CD14-positive monocyte (primary cell): ENCODE data around the gene STXBP6. TPM values are rescaled to one million over a fixed set of nuclear protein-coding genes. Genes with fewer than 3 reads are reported as not detected.

Source experiments
- DNase-seq, 3 donors: peaks; one replicate each; pipeline ENCODE4 v3.0.0-alpha.2; 2011 to 2022
- H2AFZ ChIP-seq: 2 replicates; pipeline ENCODE4 v1.6.0; 2012; ENCODE audit warnings: mild to moderate bottlenecking, low read depth, low read length, inconsistent platforms; ENCODE audit not compliant: insufficient read depth, poor library complexity, severe bottlenecking
- H3K27ac ChIP-seq, 2 donors: 1 replicate in 1 of 2; 2 replicates in 1 of 2; pipeline ENCODE4 v1.5.1; 2012 to 2013; ENCODE audit warnings: low read length in 2 of 2, control low read depth in 1 of 2, inconsistent platforms in 1 of 2, low read depth in 1 of 2, mild to moderate bottlenecking in 1 of 2
- H3K27me3 ChIP-seq, 2 donors: one replicate each; pipeline versions ENCODE4 v1.6.0 to v1.6.1; 2011 to 2013; ENCODE audit warnings: low read length in 2 of 2; ENCODE audit not compliant: control insufficient read depth in 2 of 2, insufficient read depth in 2 of 2
- H3K36me3 ChIP-seq, 2 donors: replicated peaks in 1 of 2; 1 replicate in 1 of 2; 2 replicates in 1 of 2; pipeline versions ENCODE4 v1.5.1 to v1.6.1; 2012 to 2013; ENCODE audit warnings: low read length in 2 of 2, control low read depth in 1 of 2, inconsistent platforms in 1 of 2, mild to moderate bottlenecking in 1 of 2; ENCODE audit not compliant: insufficient read depth in 2 of 2, control insufficient read depth in 1 of 2
- H3K4me1 ChIP-seq, 2 donors: 1 replicate in 1 of 2; 2 replicates in 1 of 2; pipeline versions ENCODE4 v1.5.1 to v1.6.1; 2012 to 2013; ENCODE audit warnings: low read length in 2 of 2, control low read depth in 1 of 2, inconsistent platforms in 1 of 2, mild to moderate bottlenecking in 1 of 2, moderate library complexity in 1 of 2; ENCODE audit not compliant: insufficient read depth in 2 of 2, control insufficient read depth in 1 of 2
- H3K4me2 ChIP-seq: replicated peaks from 2 replicates; pipeline ENCODE3; 2012; ENCODE audit warnings: low read length, moderate library complexity, mild to moderate bottlenecking; ENCODE audit not compliant: poor library complexity, severe bottlenecking; ENCODE audit errors: extremely low read depth
- H3K4me3 ChIP-seq, 3 experiments: fragments of 200-600 bp in 1 of 3; sonication (generic) in 1 of 3; replicated peaks in 1 of 3; 1 replicate in 2 of 3; 2 replicates in 1 of 3; pipeline ENCODE4 v1.5.1; 2011 to 2013; ENCODE audit warnings: low read length in 3 of 3, mild to moderate bottlenecking in 3 of 3, control low read depth in 2 of 3, low read depth in 2 of 3, inconsistent platforms in 1 of 3, moderate library complexity in 1 of 3
- H3K79me2 ChIP-seq: 2 replicates; pipeline ENCODE4 v1.6.0; 2012; ENCODE audit warnings: mild to moderate bottlenecking, control low read depth, inconsistent platforms, low read length, moderate library complexity; ENCODE audit not compliant: insufficient read depth
- H3K9ac ChIP-seq: 2 replicates; pipeline ENCODE4 v1.6.0; 2017; ENCODE audit warnings: low read length, mild to moderate bottlenecking; ENCODE audit not compliant: insufficient read depth, poor library complexity, severe bottlenecking
- H3K9me3 ChIP-seq, 2 donors: replicated peaks in 1 of 2; 1 replicate in 1 of 2; 2 replicates in 1 of 2; pipeline versions ENCODE4 v1.5.1 to v1.6.1; 2012 to 2013; ENCODE audit warnings: low read length in 2 of 2, control low read depth in 1 of 2; ENCODE audit not compliant: control insufficient read depth in 1 of 2, insufficient read depth in 1 of 2
- H4K20me1 ChIP-seq: 2 replicates; pipeline ENCODE4 v1.6.0; 2012; ENCODE audit warnings: mild to moderate bottlenecking, low read length, control low read depth, moderate library complexity; ENCODE audit not compliant: insufficient read depth
- H3K27ac Mint-ChIP-seq, 7 donors: one replicate each; pipeline ENCODE4 v1.8.0; 2020; ENCODE audit warnings: mild to moderate bottlenecking in 7 of 7, mixed read lengths in 7 of 7, moderate library complexity in 6 of 7, inconsistent platforms in 2 of 7
- H3K27me3 Mint-ChIP-seq, 3 donors: one replicate each; pipeline ENCODE4 v1.8.0; 2021 to 2022; ENCODE audit warnings: low read depth in 3 of 3, mild to moderate bottlenecking in 3 of 3, mixed read lengths in 3 of 3, moderate library complexity in 3 of 3, inconsistent platforms in 1 of 3
- H3K36me3 Mint-ChIP-seq, 2 donors: one replicate each; pipeline ENCODE4 v1.8.0; 2020; ENCODE audit warnings: mixed read lengths in 2 of 2, inconsistent platforms in 1 of 2, mild to moderate bottlenecking in 1 of 2
- H3K4me1 Mint-ChIP-seq: one replicate; pipeline ENCODE4 v1.8.0; 2020; ENCODE audit warnings: mild to moderate bottlenecking, mixed read lengths
- H3K4me3 Mint-ChIP-seq, 2 donors: one replicate each; pipeline ENCODE4 v1.8.0; 2020; ENCODE audit warnings: mild to moderate bottlenecking in 2 of 2, mixed read lengths in 2 of 2, moderate library complexity in 1 of 2
- H3K9me3 Mint-ChIP-seq, 7 donors: one replicate each; pipeline ENCODE4 v1.8.0; 2020 to 2022; ENCODE audit warnings: mixed read lengths in 7 of 7, mild to moderate bottlenecking in 6 of 7, moderate library complexity in 6 of 7, inconsistent platforms in 2 of 7
- WGBS: methylation state at CpG from one replicate; pipeline ENCODE4 v1.1.5; 2013; ENCODE audit warnings: missing lambda C conversion rate; ENCODE audit not compliant: insufficient coverage; 5-methylcytosine and 5-hydroxymethylcytosine counted together
- intact Hi-C, 2 donors: fragments of 100-400 bp; cut with micrococcal nuclease; formaldehyde crosslinking; loops; one replicate each; pipeline versions ENCODE4 v1.15.0 to v1.15.1; 2023
- polyA plus RNA-seq, 3 donors: library from polyadenylated mRNA; depleted of rRNA in 1 of 3; unstranded in 2 of 3; stranded (reverse) in 1 of 3; fragments of 300-500 nt in 2 of 3; fragments of >200 nt in 1 of 3; fragmentation: Illumina TruSeq in 2 of 3; gene quantifications; 1 replicate in 2 of 3; 2 replicates in 1 of 3; pipeline ENCODE4 v1.2.3, GENCODE V29; 2012 to 2021
- TF ChIP-seq, protein P1 (sequence below): fragments of 200-600 bp; IDR thresholded peaks from one replicate; pipeline ENCODE4 v1.8.0; 2022; ENCODE audit warnings: antibody characterized with exemption, mild to moderate bottlenecking

The STXBP6 gene
- polyA plus RNA-seq, 3 donors: 0.05 to 0.25 (median 0.08) TPM

DNA sequence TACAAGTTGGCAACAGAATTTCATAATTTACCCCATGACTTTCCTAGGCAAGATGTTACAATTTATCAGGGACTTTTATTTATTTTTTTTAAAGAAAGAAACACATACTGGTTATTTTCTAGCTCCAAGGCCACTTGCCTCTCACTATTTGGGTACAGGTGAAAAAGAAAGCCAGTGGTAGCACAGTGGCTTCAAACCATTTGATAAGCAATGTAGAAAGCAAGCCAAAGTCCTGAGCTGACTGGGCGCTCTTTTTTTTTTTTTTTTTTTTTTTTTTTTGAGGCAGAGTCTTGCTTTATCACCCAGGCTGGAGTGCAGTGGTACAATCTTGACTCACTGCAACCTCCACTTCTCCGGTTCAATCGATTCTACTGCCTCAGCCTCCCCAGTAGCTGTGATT lies 73.3 kb downstream of the STXBP6 start:
- Histone ChIP-seq H3K4me1 (peaks cover 0 to 2% of the 10 kb centered on the region in 2 donors), H4K20me1 (no peaks in the 10 kb centered on the region), H3K9ac (no peak overlapping the region), H2AFZ (no peak overlapping the region), H3K36me3 (no peaks in the 10 kb centered on the region), H3K79me2 (no peaks in the 10 kb centered on the region), H3K27me3 (no peaks in the 10 kb centered on the region), H3K27ac (no peak overlapping the region), H3K4me3 (no peak overlapping the region), H3K9me3 (no peaks in the 10 kb centered on the region), H3K4me2 (no peak overlapping the region)
- TF ChIP-seq, protein P1, sequence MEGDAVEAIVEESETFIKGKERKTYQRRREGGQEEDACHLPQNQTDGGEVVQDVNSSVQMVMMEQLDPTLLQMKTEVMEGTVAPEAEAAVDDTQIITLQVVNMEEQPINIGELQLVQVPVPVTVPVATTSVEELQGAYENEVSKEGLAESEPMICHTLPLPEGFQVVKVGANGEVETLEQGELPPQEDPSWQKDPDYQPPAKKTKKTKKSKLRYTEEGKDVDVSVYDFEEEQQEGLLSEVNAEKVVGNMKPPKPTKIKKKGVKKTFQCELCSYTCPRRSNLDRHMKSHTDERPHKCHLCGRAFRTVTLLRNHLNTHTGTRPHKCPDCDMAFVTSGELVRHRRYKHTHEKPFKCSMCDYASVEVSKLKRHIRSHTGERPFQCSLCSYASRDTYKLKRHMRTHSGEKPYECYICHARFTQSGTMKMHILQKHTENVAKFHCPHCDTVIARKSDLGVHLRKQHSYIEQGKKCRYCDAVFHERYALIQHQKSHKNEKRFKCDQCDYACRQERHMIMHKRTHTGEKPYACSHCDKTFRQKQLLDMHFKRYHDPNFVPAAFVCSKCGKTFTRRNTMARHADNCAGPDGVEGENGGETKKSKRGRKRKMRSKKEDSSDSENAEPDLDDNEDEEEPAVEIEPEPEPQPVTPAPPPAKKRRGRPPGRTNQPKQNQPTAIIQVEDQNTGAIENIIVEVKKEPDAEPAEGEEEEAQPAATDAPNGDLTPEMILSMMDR: no peak
- no peaks in the 10 kb centered on the region for H3K9me3 Mint-ChIP-seq
- no CpG with 5 or more reads among the region's 3 CpGs for WGBS
- peaks cover 0 to 3% (median 0%) of the 10 kb centered on the region in 3 donors for H3K27me3 Mint-ChIP-seq
- no peak for DNase-seq
- intact Hi-C loops: no loop called here
- H3K4me1 Mint-ChIP-seq: peaks cover 5% of the 10 kb centered on the region
- no peak overlapping the region for H3K4me3 Mint-ChIP-seq
- no peaks in the 10 kb centered on the region for H3K36me3 Mint-ChIP-seq
- no peak overlapping the region for H3K27ac Mint-ChIP-seq

DNA sequence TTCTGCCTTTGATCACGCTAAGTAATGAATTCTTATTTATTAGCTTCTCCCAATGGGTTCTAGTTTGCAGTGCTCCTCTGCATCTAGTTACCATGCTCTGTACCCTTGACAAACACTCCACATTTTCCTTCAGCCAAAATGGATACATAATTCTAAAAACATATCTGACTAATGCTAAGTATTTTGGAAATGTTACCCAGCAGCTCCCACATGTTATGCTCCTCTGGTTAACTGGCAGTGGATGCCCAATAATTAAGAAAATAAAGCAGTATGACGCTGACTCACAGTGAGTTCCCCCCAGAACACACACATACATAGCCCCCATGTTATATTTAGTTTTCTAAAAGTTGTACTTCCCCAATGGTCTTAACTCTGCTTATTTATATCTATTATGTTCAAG lies 74.6 kb downstream of the STXBP6 start:
- TF ChIP-seq, protein P1: no peak
- Histone ChIP-seq H3K9me3 (no peaks in the 10 kb centered on the region), H3K36me3 (no peaks in the 10 kb centered on the region), H3K4me1 (peaks cover 0 to 2% of the 10 kb centered on the region in 2 donors), H3K9ac (no peak overlapping the region), H3K4me3 (no peak overlapping the region), H4K20me1 (no peaks in the 10 kb centered on the region), H3K27me3 (no peaks in the 10 kb centered on the region), H3K79me2 (no peaks in the 10 kb centered on the region), H3K4me2 (no peak overlapping the region), H3K27ac (no peak overlapping the region), H2AFZ (no peak overlapping the region)
- Mint-ChIP-seq H3K27me3 (peaks cover 0 to 3% (median 0%) of the 10 kb centered on the region in 3 donors), H3K4me3 (no peak overlapping the region), H3K27ac (no peak overlapping the region), H3K9me3 (no peaks in the 10 kb centered on the region), H3K4me1 (peaks cover 5% of the 10 kb centered on the region), H3K36me3 (no peaks in the 10 kb centered on the region)
- no peak for DNase-seq
- intact Hi-C loops: no loop called here
- WGBS: 83% methylated on average over 1 of the region's 2 CpGs
